ENCODE measurements around the gene NDUFC2.

DNA sequence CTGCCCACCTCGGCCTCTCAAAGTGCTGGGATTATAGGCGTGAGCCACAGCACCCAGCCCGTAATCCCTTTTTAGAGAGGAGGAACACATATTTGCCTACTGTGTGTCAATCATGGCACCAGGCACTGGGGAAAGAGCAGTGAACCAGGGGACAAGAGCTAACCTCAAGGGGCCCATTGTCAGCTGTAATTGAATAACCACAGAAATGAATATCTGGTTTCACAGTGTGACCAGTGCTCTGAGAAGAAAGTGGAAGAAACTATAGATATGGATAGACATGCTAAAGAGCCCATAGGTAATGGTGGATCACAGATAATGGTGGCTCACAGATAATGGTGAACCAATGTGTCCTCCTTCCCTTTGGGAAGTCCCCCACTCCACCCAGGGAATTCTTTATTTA lies 48.0 kb downstream of the NDUFC2 start:
- TF ChIP-seq, protein P1, sequence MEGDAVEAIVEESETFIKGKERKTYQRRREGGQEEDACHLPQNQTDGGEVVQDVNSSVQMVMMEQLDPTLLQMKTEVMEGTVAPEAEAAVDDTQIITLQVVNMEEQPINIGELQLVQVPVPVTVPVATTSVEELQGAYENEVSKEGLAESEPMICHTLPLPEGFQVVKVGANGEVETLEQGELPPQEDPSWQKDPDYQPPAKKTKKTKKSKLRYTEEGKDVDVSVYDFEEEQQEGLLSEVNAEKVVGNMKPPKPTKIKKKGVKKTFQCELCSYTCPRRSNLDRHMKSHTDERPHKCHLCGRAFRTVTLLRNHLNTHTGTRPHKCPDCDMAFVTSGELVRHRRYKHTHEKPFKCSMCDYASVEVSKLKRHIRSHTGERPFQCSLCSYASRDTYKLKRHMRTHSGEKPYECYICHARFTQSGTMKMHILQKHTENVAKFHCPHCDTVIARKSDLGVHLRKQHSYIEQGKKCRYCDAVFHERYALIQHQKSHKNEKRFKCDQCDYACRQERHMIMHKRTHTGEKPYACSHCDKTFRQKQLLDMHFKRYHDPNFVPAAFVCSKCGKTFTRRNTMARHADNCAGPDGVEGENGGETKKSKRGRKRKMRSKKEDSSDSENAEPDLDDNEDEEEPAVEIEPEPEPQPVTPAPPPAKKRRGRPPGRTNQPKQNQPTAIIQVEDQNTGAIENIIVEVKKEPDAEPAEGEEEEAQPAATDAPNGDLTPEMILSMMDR (IDR thresholded peaks at IDR 0.05), result no peak
- no peak for TF ChIP-seq POLR2A (IDR thresholded peaks at IDR 0.05)
